HG03378 (cell line): ENCODE data around the gene EGR4.

ENCODE experiments used
- ATAC-seq: cut with Tn5 transposase; IDR thresholded peaks from one replicate; pipeline ENCODE4 v1.9.1; 2021; ENCODE audit warnings: mild to moderate bottlenecking, moderate library complexity; ENCODE audit not compliant: unreplicated experiment

The EGR4 gene

DNA sequence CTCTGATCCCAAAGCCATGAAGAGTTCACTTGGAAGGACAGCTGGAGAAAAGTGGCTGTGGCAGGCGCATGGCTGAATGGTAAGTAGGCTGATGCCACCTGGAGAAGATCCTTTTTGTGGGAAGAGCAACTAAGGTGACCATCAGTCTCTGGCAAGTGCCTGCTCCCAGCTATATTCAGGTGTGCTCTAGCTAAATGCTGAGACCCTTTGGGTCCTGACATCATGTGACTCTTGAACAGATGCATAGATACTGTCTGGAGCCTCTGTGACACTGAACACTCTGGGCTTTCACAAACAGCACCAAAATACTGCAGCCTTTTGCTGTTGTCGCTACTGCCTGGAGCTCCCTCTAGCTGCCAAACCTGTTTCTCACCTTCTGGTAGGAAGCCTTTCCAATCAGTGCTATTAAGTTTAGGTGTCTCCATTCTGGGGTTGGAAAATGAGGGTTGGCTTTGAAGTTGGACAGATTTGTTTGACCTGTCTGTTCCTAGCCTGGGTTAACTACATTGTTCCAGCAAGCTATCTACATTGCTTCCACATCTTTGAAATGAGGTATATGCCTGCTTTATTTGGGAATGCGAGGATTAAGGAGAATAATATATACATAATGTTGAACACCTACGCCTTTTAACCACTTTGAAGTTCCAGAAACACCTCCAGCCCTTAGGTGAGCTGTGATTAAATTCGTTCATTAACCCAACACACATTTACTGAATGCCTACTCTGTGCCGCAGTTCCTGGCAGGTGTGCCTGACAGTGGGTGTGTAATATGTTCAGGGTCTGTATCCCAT lies 3.1 kb downstream of the EGR4 start:
- no peak for ATAC-seq

DNA sequence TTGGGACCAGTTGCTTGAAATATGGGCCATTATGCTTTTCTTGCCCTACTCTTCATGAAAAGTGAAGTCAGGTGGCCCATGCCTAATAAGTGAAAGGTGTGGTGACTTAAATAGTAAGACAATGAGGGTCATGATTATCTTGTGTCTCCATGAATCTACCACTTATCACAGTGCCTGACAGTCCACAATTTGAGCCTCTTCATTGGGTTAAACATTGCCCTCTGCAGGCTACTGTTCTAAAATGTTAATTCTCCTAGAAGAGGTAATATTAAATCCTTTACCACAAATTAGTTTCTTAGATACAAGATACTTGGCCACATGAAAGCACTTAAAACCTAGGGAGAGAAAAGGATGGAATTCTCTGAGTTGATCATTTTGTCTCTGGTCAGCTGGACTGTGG lies 4.0 kb downstream of the EGR4 start:
- no peak for ATAC-seq

- ATAC-seq = no peak
Observed at GRCh38 chr2:73286134-73286655, 7.2 kb downstream of the EGR4 start.

GRCh38 chr2:73285159-73285739 lies 8.1 kb downstream of the EGR4 start:
- ATAC-seq = peak; percentile 65

DNA sequence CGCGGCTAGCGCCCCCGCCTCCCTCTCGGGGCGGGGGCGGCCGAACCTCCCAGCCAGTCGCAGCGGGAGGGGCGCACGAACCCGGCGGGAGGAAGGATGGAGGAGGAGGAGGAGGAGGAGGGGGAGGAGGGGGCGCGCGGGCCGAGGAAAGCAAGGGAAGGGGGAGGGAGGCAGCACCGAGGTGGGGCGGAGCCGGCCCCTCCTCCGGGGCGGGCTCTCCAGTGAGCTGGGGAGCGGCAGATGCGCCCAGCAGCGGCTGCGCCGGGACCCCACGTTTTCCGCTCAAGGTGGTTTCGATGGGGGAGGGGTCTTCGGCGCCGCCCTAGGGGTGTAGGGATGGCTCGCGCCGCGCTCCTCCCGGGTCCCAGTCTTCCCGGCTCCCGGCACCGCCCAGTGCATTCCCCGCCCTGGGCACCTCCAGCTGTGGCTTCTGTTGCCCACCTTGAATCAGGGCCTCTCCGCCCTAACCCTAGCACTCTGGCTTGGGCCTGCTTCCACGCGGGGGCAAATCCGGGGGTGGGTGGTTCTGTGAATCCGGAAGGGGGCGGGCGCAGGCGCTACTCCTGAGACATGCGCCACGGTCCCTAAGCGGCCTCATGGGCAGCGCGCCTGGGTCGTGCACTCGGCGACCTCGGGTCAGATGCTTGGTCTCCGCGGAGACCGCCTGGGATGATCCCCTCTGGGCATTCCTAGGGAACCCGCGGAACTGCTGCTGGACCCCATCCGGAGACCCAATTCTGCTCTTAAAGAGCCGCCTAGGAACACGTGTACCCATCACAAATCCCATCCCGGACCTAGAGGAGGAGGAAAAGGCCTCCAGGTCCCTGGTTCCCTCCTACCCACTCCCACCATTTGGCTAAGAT lies 8.8 kb downstream of the EGR4 start, which contains the start of gene FBXO41:
Gene FBXO41 (minus strand): TSS at position 183 of the 863 bp plus-strand sequence. CDS start 14,848 bp downstream, outside the sequence.
- ATAC-seq = peak; percentile 45

- no peak for ATAC-seq
Observed at GRCh38 chr2:73283545-73284295, 9.6 kb downstream of the EGR4 start.

DNA sequence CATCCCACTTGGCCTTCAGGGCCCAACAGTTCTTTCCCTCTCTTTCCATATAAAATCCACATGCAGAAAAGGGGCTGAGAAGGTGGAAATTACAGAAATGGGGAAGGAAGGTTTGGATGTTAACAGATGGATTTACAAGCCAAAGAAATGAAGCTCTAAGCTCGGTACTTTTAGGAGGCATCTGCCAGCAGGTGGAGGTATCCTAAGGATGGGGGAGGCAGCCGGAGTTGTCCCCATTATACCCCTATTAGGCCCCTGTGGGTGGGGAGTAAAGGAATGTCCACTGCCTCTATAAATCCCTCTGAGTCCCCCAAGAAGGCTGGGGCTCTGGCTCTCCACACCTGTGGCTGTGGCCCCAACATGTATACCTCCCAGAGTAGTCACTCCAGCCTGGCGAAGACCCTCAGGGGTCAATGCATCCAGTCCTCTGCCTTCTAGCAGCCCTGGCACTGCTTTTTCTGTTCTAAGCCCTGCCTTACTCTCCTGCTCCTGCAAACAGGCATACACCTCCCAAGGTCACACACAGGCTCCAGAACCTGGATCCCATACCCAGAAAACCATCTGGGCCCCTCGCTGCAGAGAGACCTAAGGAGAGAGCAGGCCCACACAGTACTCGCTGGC lies 10.3 kb downstream of the EGR4 start:
- ATAC-seq = no peak

DNA sequence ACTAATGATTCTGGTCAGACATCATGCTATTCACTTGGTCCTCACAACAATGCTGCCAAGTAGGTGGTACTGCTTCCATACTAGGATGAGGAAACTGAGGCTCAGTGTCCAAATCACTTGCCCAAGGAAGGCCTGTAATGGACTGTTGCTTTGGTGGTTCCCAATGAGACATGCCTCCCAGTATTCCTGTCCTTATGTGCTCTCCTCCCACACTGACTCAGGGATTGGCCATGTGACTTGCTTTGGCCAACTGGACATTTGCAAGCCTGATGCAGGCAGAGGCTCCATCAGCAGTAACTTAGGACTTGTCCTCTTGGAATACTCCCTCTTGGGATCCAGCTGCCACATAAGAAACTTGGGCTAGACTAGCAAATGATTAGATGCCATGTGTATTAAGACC lies 12.1 kb downstream of the EGR4 start:
- no peak for ATAC-seq

GRCh38 chr2:73279852-73280251 lies 13.5 kb downstream of the EGR4 start:
- no peak for ATAC-seq

- ATAC-seq = no peak
Observed at GRCh38 chr2:73272270-73272669, 21.1 kb downstream of the EGR4 start.

GRCh38 chr2:73269686-73270465 lies 23.5 kb downstream of the EGR4 start:
- ATAC-seq = no peak

- ATAC-seq = no peak
Observed at GRCh38 chr2:73268830-73269685, 24.3 kb downstream of the EGR4 start.

DNA sequence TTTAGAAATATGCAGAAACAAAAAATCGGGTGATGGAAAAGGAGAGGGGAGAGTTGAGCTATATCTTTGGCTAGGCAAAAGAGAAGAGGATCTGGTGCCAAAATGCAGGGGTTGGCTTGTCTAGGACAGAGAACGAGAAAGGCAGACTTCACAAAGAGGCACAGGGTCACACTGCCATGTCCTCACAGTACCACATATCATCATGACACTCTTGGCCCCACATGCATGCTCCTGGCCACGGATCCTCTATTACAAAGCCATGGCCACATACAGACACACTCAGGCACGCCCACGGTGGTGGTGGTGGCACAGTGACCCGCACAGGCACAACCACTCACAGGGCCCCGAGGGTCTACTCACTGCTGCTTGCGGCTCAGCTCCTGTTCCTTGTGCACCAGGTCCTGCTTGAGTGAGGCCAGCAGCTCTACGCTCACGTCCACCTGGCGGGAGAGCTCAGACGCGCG lies 24.9 kb downstream of the EGR4 start:
- ATAC-seq = no peak

- no peak for ATAC-seq
Observed at GRCh38 chr2:73267008-73267407, 26.3 kb downstream of the EGR4 start.

GRCh38 chr2:73266061-73266901 lies 27.1 kb downstream of the EGR4 start:
- no peak for ATAC-seq

DNA sequence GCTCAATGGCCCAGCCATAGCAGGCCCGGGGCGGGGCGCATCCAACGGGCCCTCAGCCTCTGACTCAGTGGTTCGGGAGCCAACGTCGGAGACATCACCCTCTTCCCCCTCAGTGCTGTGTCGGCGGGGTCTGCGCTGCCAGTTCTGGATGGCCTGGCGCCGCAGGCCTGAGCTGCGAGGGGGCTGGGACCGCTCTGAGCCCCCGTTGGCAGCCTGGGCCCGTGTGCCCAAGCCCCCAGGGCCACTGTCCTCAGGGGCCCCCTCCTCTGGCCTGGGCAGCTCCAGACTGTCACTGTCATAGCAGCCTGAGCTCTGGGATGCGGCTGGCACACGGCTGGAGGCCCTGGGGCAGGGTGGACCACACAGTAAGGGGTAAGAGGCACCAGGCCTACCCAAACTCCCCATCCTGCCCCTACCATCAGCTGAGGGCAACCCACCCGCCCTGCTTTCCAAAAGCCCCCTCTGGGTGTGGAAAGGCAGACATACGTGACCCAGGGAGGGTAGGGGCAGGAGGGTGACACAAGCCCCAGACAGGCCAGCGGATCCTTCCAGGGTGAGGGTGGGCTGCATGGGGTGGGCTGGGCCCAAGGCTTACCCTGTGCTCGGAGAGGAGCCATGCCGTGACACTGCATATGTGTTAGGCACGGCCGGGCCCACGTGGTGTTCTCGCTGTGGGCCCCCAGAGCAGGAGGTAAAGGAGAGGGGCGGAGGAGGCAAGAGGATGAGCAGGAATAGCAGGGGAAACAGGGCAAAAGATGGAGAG lies 27.9 kb downstream of the EGR4 start:
- no peak for ATAC-seq

DNA sequence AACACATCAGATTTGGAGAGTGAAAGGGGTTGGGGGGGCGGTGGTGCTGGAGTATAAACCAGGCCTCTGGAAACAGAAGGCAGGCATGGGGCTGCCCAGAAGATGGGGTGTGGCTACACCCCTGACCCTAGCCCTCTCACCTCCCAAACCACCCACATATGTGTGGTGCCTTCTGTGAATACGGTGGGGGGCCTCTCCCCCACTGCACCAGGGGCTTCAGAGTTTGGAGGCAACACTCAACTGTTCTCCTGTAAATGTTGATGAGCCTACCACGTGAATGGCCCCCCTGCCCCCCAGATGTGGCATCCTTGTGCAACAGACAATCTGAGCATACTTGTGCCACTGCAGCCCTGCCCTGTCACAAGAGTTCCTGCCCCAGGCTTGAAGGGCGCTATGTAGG lies 28.6 kb downstream of the EGR4 start:
- no peak for ATAC-seq
